ENCODE results near the gene TGFBR3.

TGFBR3 gene

DNA sequence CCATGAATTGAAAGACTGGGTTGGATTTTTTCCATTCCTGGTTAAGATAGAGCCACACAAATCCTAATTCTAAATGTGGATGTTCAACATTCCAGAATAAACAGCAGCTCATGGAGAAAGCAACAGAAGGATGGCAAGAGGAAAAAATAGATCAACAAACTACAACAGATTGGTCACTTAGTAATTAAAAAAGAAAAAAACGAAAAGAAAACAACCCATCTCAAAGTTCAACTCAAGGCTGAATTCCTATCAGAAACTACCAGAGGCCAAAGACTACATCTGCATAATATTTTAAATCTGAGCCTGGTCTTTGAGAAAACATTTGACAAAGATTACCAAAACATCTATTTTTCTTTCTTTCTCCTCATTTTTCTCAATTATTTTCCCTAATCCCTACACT is 69.9 kb downstream of the TGFBR3 start:
- Histone ChIP-seq H3K4me2 (ENCODE audit: low read length) (no peak overlapping the region), H3K27me3 (ENCODE audit: control insufficient read depth, insufficient read depth, low read length) (no peaks in the 10 kb centered on the region), H3K9ac (ENCODE audit: low read depth, low read length) (no peak overlapping the region), H3K4me1 (ENCODE audit: control insufficient read depth, insufficient read depth, low read length) (peaks cover 2% of the 10 kb centered on the region), H3K9me3 (replicated peaks; ENCODE audit: low read length) (no peaks in the 10 kb centered on the region), H3K36me3 (ENCODE audit: insufficient read depth, low read length) (no peaks in the 10 kb centered on the region), H3K4me3 (ENCODE audit: low read length) (no peak overlapping the region)

DNA sequence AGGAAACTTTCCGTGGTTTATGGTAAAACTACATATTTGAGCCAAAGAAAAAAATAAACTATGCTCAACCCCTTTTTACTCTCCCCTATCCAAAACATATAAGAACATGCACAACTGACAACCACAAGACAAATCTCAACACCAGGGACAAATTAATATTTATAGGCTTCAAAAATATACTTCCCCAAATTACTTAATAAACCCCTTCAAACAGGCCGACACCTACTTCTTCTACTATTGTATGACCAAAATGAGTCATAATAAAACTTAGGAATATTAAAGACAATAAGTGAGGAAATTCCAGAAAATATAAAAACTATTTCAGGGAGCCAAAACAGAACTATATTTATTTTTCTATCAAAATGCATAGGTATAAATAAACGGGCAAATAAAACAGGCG is 71.5 kb downstream of the TGFBR3 start:
- Histone ChIP-seq H3K9ac (ENCODE audit: low read depth, low read length) (no peak overlapping the region), H3K4me3 (ENCODE audit: low read length) (no peak overlapping the region), H3K36me3 (ENCODE audit: insufficient read depth, low read length) (no peaks in the 10 kb centered on the region), H3K9me3 (replicated peaks; ENCODE audit: low read length) (no peaks in the 10 kb centered on the region), H3K4me1 (ENCODE audit: control insufficient read depth, insufficient read depth, low read length) (peaks cover 2% of the 10 kb centered on the region), H3K27me3 (ENCODE audit: control insufficient read depth, insufficient read depth, low read length) (no peaks in the 10 kb centered on the region), H3K4me2 (ENCODE audit: low read length) (no peak overlapping the region)

DNA sequence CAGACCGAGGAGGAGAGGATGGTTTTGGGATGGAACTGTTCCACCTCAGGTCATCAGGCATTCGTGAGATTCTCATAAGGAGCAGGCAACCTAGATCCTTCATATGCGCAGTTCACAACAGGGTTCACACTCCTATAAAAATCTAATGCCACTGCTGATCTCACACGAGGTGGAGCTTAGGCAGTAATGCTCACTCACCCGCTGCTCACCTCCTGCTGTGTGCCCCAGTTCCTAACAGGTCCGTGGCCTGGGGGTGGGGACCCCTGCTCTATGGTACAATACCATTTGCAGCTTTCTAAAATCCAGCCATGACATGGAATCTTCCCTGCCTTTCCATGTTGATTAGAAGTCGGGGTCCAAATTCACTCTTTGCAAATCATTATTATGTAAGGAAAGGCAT is 72.1 kb downstream of the TGFBR3 start:
- H3K9ac ChIP-seq (ENCODE audit: low read depth, low read length) = no peak overlapping the region
- H3K4me1 ChIP-seq (ENCODE audit: control insufficient read depth, insufficient read depth, low read length) = peaks cover 2% of the 10 kb centered on the region
- no peak overlapping the region for H3K4me2 ChIP-seq (ENCODE audit: low read length)
- no peak overlapping the region for H3K4me3 ChIP-seq (ENCODE audit: low read length)
- H3K9me3 ChIP-seq (replicated peaks; ENCODE audit: low read length) = no peaks in the 10 kb centered on the region
- H3K36me3 ChIP-seq (ENCODE audit: insufficient read depth, low read length) = no peaks in the 10 kb centered on the region
- H3K27me3 ChIP-seq (ENCODE audit: control insufficient read depth, insufficient read depth, low read length) = no peaks in the 10 kb centered on the region

DNA sequence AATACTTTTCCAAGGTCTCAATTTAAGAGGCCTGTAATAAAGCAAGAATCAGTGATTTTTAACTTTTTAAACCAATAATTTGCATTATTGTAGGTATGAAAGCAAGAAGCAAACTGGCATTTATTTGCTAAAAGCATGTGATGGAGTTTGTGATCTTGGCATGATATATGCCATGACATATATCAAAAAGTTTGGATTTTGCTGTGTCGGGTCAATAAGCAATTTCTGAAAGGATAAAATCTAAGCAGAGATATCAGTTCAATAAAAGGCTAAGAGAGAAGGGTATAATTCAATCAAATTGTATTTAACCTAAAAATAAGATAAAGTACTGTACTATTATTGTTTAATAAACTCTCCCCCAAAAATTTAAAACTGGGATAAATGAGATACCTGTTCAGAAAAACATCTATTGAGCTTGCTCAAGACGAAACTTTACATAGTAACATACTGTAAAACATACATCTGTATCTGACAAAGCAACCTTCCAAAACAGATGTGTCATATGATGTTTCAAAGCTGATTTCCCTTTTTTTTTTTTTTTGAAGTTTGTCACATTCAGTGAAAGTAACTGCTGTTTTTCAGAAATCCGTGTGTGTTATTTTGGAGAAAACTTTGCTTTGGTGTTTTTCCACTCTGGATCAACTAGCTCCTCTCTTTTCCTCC is 74.5 kb downstream of the TGFBR3 start:
- Histone ChIP-seq H3K9ac (ENCODE audit: low read depth, low read length) (no peak overlapping the region), H3K4me3 (ENCODE audit: low read length) (no peak overlapping the region), H3K27me3 (ENCODE audit: control insufficient read depth, insufficient read depth, low read length) (no peaks in the 10 kb centered on the region), H3K9me3 (replicated peaks; ENCODE audit: low read length) (no peaks in the 10 kb centered on the region), H3K4me2 (ENCODE audit: low read length) (no peak overlapping the region), H3K36me3 (ENCODE audit: insufficient read depth, low read length) (no peaks in the 10 kb centered on the region), H3K4me1 (ENCODE audit: control insufficient read depth, insufficient read depth, low read length) (peaks cover 6% of the 10 kb centered on the region)

DNA sequence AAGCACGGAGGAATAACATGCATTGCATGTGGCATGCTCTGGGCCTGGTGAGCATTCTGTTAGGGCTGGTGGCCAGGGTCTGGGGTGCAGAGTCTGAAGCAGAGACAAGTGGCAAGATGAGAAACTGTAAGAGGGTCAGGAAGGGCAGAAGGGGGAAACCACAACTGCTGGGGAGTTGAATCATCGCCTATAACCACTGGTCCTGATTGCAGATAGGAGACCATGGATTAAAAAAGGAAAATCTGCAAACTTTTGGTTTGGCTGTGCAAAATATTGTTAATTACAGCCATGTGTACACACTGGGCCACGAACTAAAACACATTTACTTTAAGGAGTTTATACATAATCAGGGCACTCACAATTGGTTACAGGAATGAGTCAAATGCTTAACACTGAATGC is 76.6 kb downstream of the TGFBR3 start:
- Histone ChIP-seq H3K27me3 (ENCODE audit: control insufficient read depth, insufficient read depth, low read length) (no peaks in the 10 kb centered on the region), H3K9ac (ENCODE audit: low read depth, low read length) (no peak overlapping the region), H3K4me1 (ENCODE audit: control insufficient read depth, insufficient read depth, low read length) (peaks cover 7% of the 10 kb centered on the region), H3K9me3 (replicated peaks; ENCODE audit: low read length) (no peaks in the 10 kb centered on the region), H3K4me3 (ENCODE audit: low read length) (no peak overlapping the region), H3K4me2 (ENCODE audit: low read length) (no peak overlapping the region), H3K36me3 (ENCODE audit: insufficient read depth, low read length) (no peaks in the 10 kb centered on the region)

DNA sequence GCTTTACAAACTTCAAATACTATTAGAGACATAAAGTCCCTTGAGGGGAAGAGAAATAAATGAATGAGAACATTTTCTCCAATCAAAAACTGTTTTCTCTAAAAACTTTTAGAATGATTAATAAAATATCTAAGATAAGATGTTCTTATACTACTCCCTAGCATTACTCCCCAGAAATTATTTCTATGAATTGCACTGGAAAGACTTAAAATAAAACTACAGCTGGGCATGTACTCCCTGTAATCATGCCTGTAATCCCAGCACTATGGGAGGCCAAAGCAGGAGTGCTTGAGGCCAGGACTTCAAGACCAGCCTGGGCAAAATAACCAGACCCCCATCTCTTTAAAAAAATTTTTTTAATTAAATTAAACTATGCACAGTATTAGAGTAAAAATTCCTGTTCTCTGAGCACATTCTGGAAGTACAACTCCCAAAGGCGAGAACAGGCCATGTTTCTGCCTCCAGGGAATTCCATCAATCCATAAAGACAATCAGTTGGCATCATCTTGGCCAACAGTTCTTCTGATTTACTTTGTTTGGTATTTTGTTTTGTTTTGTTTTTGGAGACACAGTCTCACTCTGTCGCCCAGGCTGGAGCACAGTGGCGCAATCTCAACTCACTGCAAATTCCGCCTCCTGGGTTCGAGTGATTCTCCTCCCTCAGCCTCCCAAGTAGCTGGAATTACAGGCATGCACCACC is 77.9 kb downstream of the TGFBR3 start:
- no peak overlapping the region for H3K4me2 ChIP-seq (ENCODE audit: low read length)
- no peak overlapping the region for H3K4me3 ChIP-seq (ENCODE audit: low read length)
- H3K36me3 ChIP-seq (ENCODE audit: insufficient read depth, low read length) = no peaks in the 10 kb centered on the region
- H3K9me3 ChIP-seq (replicated peaks; ENCODE audit: low read length) = no peaks in the 10 kb centered on the region
- no peaks in the 10 kb centered on the region for H3K27me3 ChIP-seq (ENCODE audit: control insufficient read depth, insufficient read depth, low read length)
- H3K9ac ChIP-seq (ENCODE audit: low read depth, low read length) = no peak overlapping the region
- peaks cover 17% of the 10 kb centered on the region for H3K4me1 ChIP-seq (ENCODE audit: control insufficient read depth, insufficient read depth, low read length)

DNA sequence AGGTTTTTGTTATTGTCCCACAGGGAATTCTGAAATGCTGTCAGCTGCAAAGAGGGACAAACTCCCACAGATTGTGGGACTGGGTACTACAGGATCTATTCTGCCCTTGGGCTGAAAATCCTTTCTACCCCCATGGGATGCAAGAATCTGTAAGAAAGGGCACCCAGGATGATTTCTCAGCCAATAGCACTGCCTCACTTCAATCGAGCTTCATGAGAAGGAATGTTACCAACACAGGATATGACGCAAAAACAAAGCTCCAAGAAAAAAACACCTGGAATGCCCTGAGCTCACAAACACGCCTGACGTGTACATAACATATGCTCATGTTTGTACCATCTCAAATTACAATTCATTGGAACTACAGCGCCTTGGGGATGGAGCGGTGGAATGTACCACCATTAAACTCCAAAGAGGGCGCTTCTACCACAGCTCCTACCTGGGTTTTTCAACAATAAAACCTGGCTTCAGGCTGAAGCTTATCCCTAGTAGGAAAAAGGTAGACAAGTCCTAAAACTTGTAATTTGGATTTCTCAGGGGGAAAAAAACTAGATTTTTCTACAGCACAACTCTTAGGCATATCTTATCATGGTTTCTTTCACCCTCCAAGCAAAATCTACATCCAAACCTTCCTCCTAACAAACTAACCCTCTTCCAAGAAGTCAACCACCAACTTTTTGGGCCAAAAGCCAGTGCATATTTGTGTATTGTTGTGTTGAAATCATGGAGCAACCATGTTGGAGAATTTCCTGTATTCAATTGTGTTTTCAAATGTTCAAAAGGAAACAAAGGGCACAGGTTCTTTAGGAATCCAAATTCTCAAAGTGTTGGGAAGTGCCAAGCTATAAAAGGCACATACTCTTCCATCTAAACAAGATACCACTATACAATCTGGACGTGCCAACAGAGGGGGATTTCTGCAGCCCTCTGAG is 78.9 kb downstream of the TGFBR3 start:
- Histone ChIP-seq H3K9me3 (replicated peaks; ENCODE audit: low read length) (no peaks in the 10 kb centered on the region), H3K4me1 (ENCODE audit: control insufficient read depth, insufficient read depth, low read length) (peaks cover 21% of the 10 kb centered on the region), H3K27me3 (ENCODE audit: control insufficient read depth, insufficient read depth, low read length) (no peaks in the 10 kb centered on the region), H3K4me2 (ENCODE audit: low read length) (no peak overlapping the region), H3K9ac (ENCODE audit: low read depth, low read length) (no peak overlapping the region), H3K36me3 (ENCODE audit: insufficient read depth, low read length) (no peaks in the 10 kb centered on the region), H3K4me3 (ENCODE audit: low read length) (no peak overlapping the region)

DNA sequence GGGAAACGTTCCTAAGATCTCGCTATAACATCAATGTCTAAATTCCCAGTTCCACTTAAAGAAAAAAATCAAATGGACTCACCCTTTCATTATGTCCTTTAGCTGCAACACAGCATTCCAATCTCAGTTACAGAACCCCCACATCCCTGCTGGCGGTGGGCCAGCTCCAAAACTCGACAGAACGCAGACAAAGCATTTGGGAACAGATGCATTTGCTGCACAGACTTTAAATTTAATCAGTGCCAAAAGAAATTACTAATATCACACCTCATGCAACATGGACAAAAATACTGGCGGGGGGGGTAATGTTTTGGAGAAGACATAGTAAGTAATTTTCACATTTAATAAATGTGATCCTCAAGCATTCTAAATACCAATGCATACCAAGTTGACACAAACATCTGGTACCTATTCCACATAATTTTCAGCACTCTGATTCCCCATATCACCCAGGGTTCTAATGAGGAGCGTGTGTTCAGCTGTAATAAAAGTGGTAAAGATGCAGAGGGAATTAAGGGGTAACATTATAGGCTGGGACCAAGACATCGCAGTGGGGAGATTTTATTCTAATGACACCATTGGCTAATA is 79.7 kb downstream of the TGFBR3 start:
- Histone ChIP-seq H3K4me1 (ENCODE audit: control insufficient read depth, insufficient read depth, low read length) (peaks cover 21% of the 10 kb centered on the region), H3K27me3 (ENCODE audit: control insufficient read depth, insufficient read depth, low read length) (no peaks in the 10 kb centered on the region), H3K4me2 (ENCODE audit: low read length) (no peak overlapping the region), H3K9ac (ENCODE audit: low read depth, low read length) (no peak overlapping the region), H3K36me3 (ENCODE audit: insufficient read depth, low read length) (no peaks in the 10 kb centered on the region), H3K4me3 (ENCODE audit: low read length) (no peak overlapping the region), H3K9me3 (replicated peaks; ENCODE audit: low read length) (no peaks in the 10 kb centered on the region)

DNA sequence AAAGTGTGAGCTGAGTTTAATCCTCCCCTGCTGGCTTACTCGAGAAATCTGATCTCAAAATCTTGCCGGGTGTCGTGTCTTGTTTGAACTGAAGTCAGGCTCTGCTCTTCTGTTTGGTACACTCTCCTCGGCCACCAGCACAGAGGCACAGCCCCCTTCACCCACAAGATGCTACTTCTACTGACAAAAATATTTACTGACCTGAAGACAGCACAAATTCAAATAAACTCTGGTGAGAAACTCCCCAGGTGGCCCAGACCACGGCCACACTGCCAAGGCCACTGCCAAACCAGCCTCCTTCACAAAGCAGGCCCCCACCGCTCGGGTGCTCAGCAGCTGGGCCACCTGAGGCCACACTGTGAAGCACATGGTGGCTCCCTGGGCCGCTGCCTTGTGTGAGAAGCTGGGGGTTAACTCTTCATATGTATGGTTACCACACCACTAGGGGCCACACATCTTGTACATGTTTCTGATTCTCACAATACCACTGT is 80.6 kb downstream of the TGFBR3 start:
- no peak overlapping the region for H3K9ac ChIP-seq (ENCODE audit: low read depth, low read length)
- no peaks in the 10 kb centered on the region for H3K9me3 ChIP-seq (replicated peaks; ENCODE audit: low read length)
- no peak overlapping the region for H3K4me3 ChIP-seq (ENCODE audit: low read length)
- no peaks in the 10 kb centered on the region for H3K36me3 ChIP-seq (ENCODE audit: insufficient read depth, low read length)
- H3K27me3 ChIP-seq (ENCODE audit: control insufficient read depth, insufficient read depth, low read length) = no peaks in the 10 kb centered on the region
- peaks cover 21% of the 10 kb centered on the region for H3K4me1 ChIP-seq (ENCODE audit: control insufficient read depth, insufficient read depth, low read length)
- no peak overlapping the region for H3K4me2 ChIP-seq (ENCODE audit: low read length)

DNA sequence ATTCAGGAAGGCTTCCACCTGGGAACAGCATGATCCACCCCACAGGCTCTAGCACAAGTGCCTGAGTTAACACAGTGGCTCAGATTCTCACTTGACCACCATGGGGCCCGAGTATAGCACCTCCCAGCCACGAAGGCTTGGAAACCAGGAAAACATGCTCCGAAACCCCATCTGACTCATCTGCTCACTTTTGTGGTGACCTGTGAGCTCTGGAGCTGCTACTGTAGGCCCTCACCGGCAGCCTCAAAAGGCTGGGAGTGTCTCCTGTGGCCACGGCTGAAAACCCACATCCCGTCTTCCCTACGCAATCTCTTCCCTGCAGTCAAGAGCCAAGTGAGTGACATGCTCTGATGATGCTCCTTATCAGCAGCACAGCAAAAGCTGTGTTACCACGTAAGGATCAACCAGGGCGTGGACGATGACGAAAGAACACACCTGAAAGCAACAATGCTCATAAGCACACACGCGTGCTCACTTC is 81.4 kb downstream of the TGFBR3 start:
- Histone ChIP-seq H3K9ac (ENCODE audit: low read depth, low read length) (no peak overlapping the region), H3K36me3 (ENCODE audit: insufficient read depth, low read length) (no peaks in the 10 kb centered on the region), H3K4me2 (ENCODE audit: low read length) (no peak overlapping the region), H3K27me3 (ENCODE audit: control insufficient read depth, insufficient read depth, low read length) (no peaks in the 10 kb centered on the region), H3K4me1 (ENCODE audit: control insufficient read depth, insufficient read depth, low read length) (peaks cover 21% of the 10 kb centered on the region), H3K9me3 (replicated peaks; ENCODE audit: low read length) (no peaks in the 10 kb centered on the region), H3K4me3 (ENCODE audit: low read length) (no peak overlapping the region)
